ENCODE measurements around the gene UGT2A1. TPM values are rescaled to one million over a fixed set of nuclear protein-coding genes. Genes with fewer than 3 reads are reported as not detected.
A peak's percentile ranks its signal among the peaks of the same experiment; 100 is the strongest.
"Not testable (repeated sequence)": the region's sequence is repeated elsewhere in the genome, so short reads cannot be mapped to it uniquely, and the experiment has no call there.

UGT2A1 gene
- 0.53 and 1.1 TPM in 2 replicates for total RNA-seq

- DNase-seq (ENCODE audit: low read depth, low spot score): no peak
Observed at GRCh38 chr4:69653147-69653546, at the start of gene UGT2A1. TSS of gene UGT2A1 (minus strand) at chr4:69653247. CDS start at chr4:69647644, 5,603 bp downstream.

GRCh38 chr4:69702201-69702600 is 49.2 kb upstream of the UGT2A1 start:
- no peak for DNase-seq (ENCODE audit: low read depth, low spot score)

DNA sequence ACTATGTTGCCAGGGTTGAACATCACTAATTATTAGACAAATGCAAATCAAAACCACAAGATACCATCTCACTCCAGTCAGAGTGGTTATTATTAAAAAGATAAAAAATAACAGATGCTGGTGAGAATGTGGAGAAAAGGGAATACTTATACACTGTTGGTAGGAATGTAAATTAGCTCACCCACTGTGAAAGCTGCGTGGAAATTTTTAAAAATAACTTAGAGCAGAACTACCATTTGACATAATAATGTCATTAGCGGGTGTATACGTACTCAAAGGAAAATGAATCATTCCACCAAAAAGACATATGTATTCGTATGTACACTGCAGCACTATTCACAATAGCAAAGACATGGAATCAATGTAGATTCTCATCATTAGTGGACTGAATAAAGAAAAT is 48.6 kb upstream of the UGT2A1 start:
- DNase-seq (ENCODE audit: low read depth, low spot score): no peak

- no peak for DNase-seq (ENCODE audit: low read depth, low spot score)
Observed at GRCh38 chr4:69697536-69698242, 44.6 kb upstream of the UGT2A1 start.

- DNase-seq (ENCODE audit: low read depth, low spot score): peak; percentile 20
Observed at GRCh38 chr4:69689599-69689998, 36.6 kb upstream of the UGT2A1 start.

- DNase-seq (ENCODE audit: low read depth, low spot score): no peak
Observed at GRCh38 chr4:69684804-69685203, 31.8 kb upstream of the UGT2A1 start.

- DNase-seq (ENCODE audit: low read depth, low spot score): no peak
Observed at GRCh38 chr4:69668680-69669079, 15.6 kb upstream of the UGT2A1 start.

DNA sequence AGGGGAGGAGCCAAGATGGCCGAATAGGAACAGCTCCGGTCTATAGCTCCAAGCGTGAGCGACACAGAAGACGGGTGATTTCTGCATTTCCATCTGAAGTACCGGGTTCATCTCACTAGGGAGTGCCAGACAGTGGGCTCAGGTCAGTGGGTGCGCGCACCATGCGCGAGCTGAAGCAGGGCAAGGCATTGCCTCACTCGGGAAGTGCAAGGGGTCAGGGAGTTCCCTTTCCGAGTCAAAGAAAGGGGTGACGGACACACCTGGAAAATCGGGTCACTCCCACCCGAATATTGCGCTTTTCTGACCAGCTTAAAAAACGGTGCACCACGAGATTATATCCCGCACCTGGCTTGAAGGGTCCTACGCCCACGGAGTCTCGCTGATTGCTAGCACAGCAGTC is 11.0 kb upstream of the UGT2A1 start:
- DNase-seq (ENCODE audit: low read depth, low spot score): not testable (repeated sequence)

- DNase-seq (ENCODE audit: low read depth, low spot score): not testable (repeated sequence)
Observed at GRCh38 chr4:69661130-69661803, 8.2 kb upstream of the UGT2A1 start.

- DNase-seq (ENCODE audit: low read depth, low spot score): no peak
Observed at GRCh38 chr4:69658133-69658532, 5.1 kb upstream of the UGT2A1 start.

GRCh38 chr4:69656653-69657158 is 3.7 kb upstream of the UGT2A1 start:
- no peak for DNase-seq (ENCODE audit: low read depth, low spot score)

- no peak for DNase-seq (ENCODE audit: low read depth, low spot score)
Observed at GRCh38 chr4:69650872-69651271, 2.2 kb downstream of the UGT2A1 start.

GRCh38 chr4:69649629-69650028 is 3.4 kb downstream of the UGT2A1 start:
- DNase-seq (ENCODE audit: low read depth, low spot score): no peak

GRCh38 chr4:69649207-69649606 is 3.8 kb downstream of the UGT2A1 start:
- DNase-seq (ENCODE audit: low read depth, low spot score): no peak

DNA sequence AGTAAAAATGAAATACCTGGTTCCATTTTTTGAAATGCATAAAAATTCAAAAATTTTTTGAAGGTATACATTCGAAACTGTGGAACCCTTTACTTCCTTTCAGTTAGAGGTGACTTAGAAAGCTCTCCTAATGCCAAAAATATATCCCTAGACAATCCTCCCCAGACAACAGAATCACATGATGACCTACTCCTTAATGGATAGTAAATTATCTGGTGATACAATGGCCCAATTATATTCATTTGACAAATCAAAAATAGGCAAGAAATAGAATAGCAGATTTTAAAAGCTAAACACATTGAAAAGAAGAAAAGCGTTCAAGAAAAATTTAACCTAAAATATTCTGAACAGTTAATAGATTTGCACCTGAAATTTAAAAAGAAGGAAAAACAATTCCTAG is 10.1 kb downstream of the UGT2A1 start:
- no peak for DNase-seq (ENCODE audit: low read depth, low spot score)

DNA sequence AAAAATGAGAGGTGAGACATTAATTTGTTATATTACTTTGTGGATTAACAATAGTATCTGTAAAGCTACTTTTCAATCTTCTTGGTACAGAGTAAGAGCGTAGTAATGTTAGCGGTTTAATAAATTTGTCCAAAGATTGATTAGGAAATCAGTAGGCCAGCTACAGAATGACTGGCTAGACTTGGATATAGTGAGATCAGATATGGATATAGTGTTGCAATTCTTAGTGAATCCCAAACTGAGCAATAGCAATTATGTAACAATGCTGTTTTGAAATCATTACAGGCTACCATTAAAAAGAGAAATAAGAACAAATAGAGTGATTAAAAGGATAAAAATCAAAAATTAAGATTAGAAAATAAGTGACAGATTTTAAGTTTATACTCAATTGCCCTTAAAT is 12.8 kb downstream of the UGT2A1 start:
- DNase-seq (ENCODE audit: low read depth, low spot score): no peak

DNA sequence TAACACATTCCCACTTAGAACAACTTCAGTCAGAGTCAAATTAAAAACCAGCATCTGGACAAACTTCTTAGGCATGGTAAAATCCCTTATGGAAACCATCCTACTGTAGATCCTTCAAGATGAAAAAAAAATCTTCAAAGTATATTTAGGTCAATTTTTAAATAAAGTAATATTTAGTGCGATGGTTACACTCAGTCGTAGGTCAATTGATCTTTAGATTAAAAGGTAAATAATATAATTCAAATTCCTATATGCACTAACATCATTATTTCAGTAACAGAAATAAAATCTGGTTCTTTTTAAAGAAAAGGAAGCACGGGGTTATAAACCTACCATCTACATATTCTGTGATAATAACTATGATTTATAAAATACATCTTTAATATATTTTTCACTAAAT is 13.5 kb downstream of the UGT2A1 start, which contains the start of gene UGT2A2:
Gene UGT2A2, minus strand, starts transcription at position 101 of the 400 bp plus-strand sequence. Its CDS starts 2 bp downstream, at position 99.
- no peak for DNase-seq (ENCODE audit: low read depth, low spot score)

DNA sequence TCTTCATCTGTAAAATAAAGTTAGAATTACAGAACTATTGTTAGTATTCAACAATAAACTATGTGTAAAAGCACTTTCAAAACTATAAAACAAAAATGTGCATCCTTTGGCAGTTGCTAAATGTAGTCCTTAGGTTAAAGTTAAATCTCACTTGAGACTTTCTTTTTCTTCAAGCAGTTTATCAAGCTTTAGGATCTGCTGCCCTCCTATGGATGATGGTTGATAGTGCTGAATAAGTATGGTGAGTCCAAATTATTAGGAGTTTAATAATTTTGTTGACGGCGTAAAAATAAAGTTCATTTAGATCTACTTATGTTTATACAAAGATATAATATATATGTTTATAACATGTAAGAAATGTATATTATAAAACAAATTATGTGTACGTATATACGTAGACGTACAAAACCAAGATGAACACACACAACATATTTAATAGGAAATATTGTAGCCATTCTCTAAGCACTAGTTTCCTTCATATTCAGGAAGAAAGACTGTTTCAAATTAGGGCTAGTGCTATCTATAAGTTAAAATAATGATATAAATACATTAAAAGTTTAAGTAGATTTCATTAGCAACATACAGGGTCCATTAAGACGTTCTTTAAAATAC is 35.9 kb downstream of the UGT2A1 start:
- DNase-seq (ENCODE audit: low read depth, low spot score): no peak

DNA sequence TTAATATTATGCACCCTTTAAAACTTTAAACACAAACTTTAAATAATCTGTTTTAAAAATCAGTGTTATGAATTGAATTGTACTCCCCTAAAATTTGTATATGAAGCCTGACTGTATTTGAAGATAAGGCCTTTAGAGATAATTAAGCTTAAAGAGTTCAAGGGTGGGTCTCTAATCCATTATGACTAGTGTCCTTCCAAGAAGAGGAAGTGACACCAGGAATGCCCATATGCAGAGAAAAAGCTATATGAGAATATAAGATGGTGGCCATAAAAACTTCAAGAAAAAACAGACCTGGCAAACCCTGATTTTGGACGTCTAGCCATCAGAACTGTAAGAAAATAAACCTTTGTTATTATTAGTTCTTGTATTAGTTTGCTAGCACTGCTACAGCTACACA is 42.6 kb downstream of the UGT2A1 start:
- DNase-seq (ENCODE audit: low read depth, low spot score): no peak

GRCh38 chr4:69601065-69601464 is 52.0 kb downstream of the UGT2A1 start:
- DNase-seq (ENCODE audit: low read depth, low spot score): no peak

DNA sequence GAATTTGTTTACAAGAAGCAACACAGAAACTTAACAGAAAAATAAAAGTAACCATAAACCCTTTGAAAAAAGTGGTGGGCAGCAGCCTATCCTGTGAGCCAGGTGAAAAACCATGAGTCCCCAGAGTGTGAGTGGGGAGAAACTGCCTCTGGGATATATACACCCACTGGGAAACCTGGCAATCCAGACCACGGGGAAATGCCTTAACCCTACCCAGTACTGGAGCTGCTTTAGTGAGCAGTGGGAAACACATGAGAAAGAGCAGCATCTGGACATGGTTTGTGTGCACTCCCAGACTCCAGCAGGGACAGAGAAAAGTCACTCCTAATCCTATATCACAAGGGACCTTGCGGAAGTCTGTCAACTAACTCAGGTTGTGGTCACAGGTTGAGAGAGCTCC is 53.0 kb downstream of the UGT2A1 start:
- DNase-seq (ENCODE audit: low read depth, low spot score): no peak

- no peak for DNase-seq (ENCODE audit: low read depth, low spot score)
Observed at GRCh38 chr4:69594382-69594781, 58.7 kb downstream of the UGT2A1 start.

Measured in pulmonary artery endothelial cell (primary cell).